Peyer's patch (tissue), 4 donors: ENCODE measurements around the gene COL16A1.

Source experiments
- POLR2A ChIP-seq, 2 donors: fragments of 450-650 bp; IDR thresholded peaks; one replicate each; pipeline ENCODE4 v1.5.1; 2017; ENCODE audit warnings: antibody characterized with exemption in 2 of 2, mild to moderate bottlenecking in 2 of 2, moderate library complexity in 2 of 2
- TF ChIP-seq, protein P1 (sequence below), 6 experiments: fragments of 450-650 bp in 4 of 6; fragments of 200-600 bp in 2 of 6; sonication (generic) in 1 of 6; IDR thresholded peaks; one replicate each; pipeline ENCODE4 v1.5.1; 2017 to 2019; ENCODE audit warnings: antibody characterized with exemption in 6 of 6, mild to moderate bottlenecking in 3 of 6, moderate library complexity in 1 of 6

DNA sequence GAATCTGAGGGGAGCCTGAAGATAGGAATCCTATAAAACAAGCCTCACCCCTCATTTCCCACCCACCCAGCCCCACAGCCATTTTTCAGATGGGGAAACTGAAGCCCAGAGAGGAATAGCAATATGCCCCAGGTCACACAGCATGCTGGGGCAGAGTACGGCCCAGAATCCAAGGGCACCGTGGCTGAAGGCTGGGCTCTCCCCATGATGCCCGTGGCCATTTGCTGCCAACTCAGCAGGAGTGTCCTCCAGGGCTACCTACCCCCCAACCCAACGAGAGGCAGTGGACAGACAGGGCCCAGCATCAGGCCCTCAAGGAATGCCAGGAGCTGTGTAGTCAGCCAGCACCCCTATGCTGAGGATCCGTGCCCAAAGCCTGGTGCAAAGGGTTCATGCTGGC lies 8.5 kb downstream of the COL16A1 start:
- no peak for TF ChIP-seq POLR2A (IDR thresholded peaks at IDR 0.05)
- TF ChIP-seq, protein P1, sequence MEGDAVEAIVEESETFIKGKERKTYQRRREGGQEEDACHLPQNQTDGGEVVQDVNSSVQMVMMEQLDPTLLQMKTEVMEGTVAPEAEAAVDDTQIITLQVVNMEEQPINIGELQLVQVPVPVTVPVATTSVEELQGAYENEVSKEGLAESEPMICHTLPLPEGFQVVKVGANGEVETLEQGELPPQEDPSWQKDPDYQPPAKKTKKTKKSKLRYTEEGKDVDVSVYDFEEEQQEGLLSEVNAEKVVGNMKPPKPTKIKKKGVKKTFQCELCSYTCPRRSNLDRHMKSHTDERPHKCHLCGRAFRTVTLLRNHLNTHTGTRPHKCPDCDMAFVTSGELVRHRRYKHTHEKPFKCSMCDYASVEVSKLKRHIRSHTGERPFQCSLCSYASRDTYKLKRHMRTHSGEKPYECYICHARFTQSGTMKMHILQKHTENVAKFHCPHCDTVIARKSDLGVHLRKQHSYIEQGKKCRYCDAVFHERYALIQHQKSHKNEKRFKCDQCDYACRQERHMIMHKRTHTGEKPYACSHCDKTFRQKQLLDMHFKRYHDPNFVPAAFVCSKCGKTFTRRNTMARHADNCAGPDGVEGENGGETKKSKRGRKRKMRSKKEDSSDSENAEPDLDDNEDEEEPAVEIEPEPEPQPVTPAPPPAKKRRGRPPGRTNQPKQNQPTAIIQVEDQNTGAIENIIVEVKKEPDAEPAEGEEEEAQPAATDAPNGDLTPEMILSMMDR (IDR thresholded peaks at IDR 0.05): no peak
